SK-N-MC (cell line): ENCODE results near the gene ZSCAN5B.

Source experiments
- EZH2 ChIP-seq: fragments of 200-600 bp; sonication (generic); IDR thresholded peaks from one replicate; pipeline ENCODE4 v1.6.1; 2017; ENCODE audit warnings: antibody characterized with exemption
- POLR2AphosphoS5 ChIP-seq: IDR thresholded peaks from 2 replicates; pipeline ENCODE4 v1.6.1; 2012; ENCODE audit warnings: mild to moderate bottlenecking, low read depth, low read length, borderline replicate concordance

DNA sequence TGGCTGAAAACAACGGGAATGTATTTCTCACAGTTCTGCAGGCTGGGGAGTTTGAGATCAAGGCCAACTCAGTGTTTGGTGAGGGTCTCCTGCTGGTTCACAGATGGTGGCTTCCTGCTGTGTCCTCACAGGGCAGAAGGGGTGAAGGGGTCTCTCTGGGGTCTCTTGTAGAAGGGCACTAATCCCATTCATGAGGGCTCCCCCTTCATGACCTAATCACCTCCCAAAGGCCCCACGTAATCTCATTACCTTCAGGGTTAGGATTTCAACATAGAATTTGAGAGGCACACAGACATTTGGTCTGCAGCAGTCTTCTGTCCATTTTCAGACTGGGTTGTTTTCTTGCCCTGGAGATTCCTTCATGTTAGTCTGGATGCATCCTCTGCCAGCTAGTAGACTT is 44.9 kb downstream of the ZSCAN5B start:
- TF ChIP-seq POLR2AphosphoS5 (no peak), EZH2 (no peak)
